K562 (cell line): ENCODE results near the gene PHACTR3. TPM values are rescaled to one million over a fixed set of nuclear protein-coding genes. Genes with fewer than 3 reads are reported as not detected.

Experiments
- ATAC-seq: fragments of 200-7000 bp; cut with Tn5 transposase; 3 replicates; pipeline ENCODE4 v1.9.1; 2020; ENCODE audit warnings: moderate library complexity
- BruUV-seq: library from RNA; stranded (reverse); fragments of 400-500 nt; replicated peaks from 2 replicates; lab custom pipeline; 2021; lab: Mats Ljungman, UMichigan
- CTCF ChIA-PET: fragments of 300-600 bp; formaldehyde crosslinking; extraction: SDS; loops from one replicate; lab custom pipeline; 2021; ENCODE audit warnings: low intra/inter-chr PET ratio; lab: Yijun Ruan, JAX
- POLR2A ChIA-PET: fragments of 300-600, 350-650 bp; sonication (Branson Sonifier 250); formaldehyde crosslinking; extraction: SDS; loops from one replicate; lab custom pipeline; 2021; ENCODE audit warnings: antibody characterized with exemption, inconsistent platforms; lab: Yijun Ruan, JAX
- DNase-seq, 4 experiments: peaks; one replicate each; pipeline versions ENCODE4 v3.0.0 to v3.0.0-alpha.2; 2011 to 2018; ENCODE audit warnings: low spot score in 3 of 4, mixed read lengths in 3 of 4; ENCODE audit errors: extremely low read depth in 1 of 4
- FAIRE-seq: peaks from 2 replicates; lab custom pipeline; 2011; peaks lifted over from hg19 to GRCh38; lab: Jason Lieb, UNC
- H2AFZ ChIP-seq: 2 replicates; pipeline ENCODE4 v1.6.0; 2011; ENCODE audit warnings: low read depth, low read length, control low read depth, inconsistent platforms
- H3K27ac ChIP-seq: fragments of 200-600 bp; 3 replicates; pipeline ENCODE4 v1.8.0; 2011; ENCODE audit warnings: low read depth, mild to moderate bottlenecking, control low read depth, inconsistent platforms, low read length, moderate library complexity, mixed read lengths; ENCODE audit errors: extremely low read depth
- H3K27me3 ChIP-seq, 2 experiments: fragments of 300-600 bp in 1 of 2; 2 replicates in 1 of 2; 3 replicates in 1 of 2; pipeline versions ENCODE4 v1.6.0 to v1.8.0; 2011; ENCODE audit warnings: inconsistent platforms in 2 of 2, low read length in 2 of 2, mild to moderate bottlenecking in 1 of 2, mixed read lengths in 1 of 2, moderate library complexity in 1 of 2; ENCODE audit not compliant: control insufficient read depth in 2 of 2, insufficient read depth in 2 of 2
- H3K36me3 ChIP-seq: fragments of 300-600 bp; 3 replicates; pipeline ENCODE4 v1.8.0; 2011; ENCODE audit warnings: mild to moderate bottlenecking, low read length, inconsistent platforms; ENCODE audit not compliant: control insufficient read depth, insufficient read depth
- H3K4me1 ChIP-seq, 2 experiments: fragments of 200-600 bp in 1 of 2; replicated peaks in 1 of 2; 2 replicates in 1 of 2; 3 replicates in 1 of 2; pipeline versions ENCODE4 v1.5.1 to v1.8.0; 2011; ENCODE audit warnings: inconsistent platforms in 2 of 2, low read length in 2 of 2, mild to moderate bottlenecking in 1 of 2, mixed read lengths in 1 of 2, moderate library complexity in 1 of 2; ENCODE audit not compliant: control insufficient read depth in 2 of 2, insufficient read depth in 2 of 2
- H3K4me2 ChIP-seq: 2 replicates; pipeline ENCODE4 v1.6.1; 2011; ENCODE audit warnings: low read length, control low read depth, inconsistent platforms, mixed read lengths; ENCODE audit not compliant: insufficient read depth
- H3K4me3 ChIP-seq: fragments of 200-600 bp; sonication (generic), shearing (Covaris generic); 2 replicates; pipeline ENCODE4 v1.5.1; 2016; ENCODE audit warnings: control low read depth, inconsistent platforms
- H3K79me2 ChIP-seq: fragments of 200-600 bp; 3 replicates; pipeline ENCODE4 v1.8.0; 2011; ENCODE audit warnings: low read length, inconsistent platforms; ENCODE audit not compliant: control insufficient read depth, insufficient read depth
- H3K9ac ChIP-seq, 2 experiments: 2 replicates each; pipeline versions ENCODE4 v1.6.0 to v1.6.1; 2011; ENCODE audit warnings: low read depth in 2 of 2, low read length in 2 of 2, control low read depth in 1 of 2, inconsistent platforms in 1 of 2, mild to moderate bottlenecking in 1 of 2, mixed read lengths in 1 of 2; ENCODE audit not compliant: insufficient read depth in 1 of 2
- H3K9me1 ChIP-seq: one replicate; pipeline ENCODE4 v1.6.0; 2011; ENCODE audit warnings: inconsistent platforms, mild to moderate bottlenecking, low read length, moderate library complexity; ENCODE audit not compliant: control insufficient read depth, insufficient read depth
- H3K9me3 ChIP-seq: replicated peaks from 2 replicates; pipeline ENCODE4 v1.5.1; 2011; ENCODE audit warnings: low read depth, low read length, inconsistent platforms; ENCODE audit not compliant: control insufficient read depth, insufficient read depth
- H4K20me1 ChIP-seq: replicated peaks from 2 replicates; pipeline ENCODE4 v1.6.1; 2011; ENCODE audit warnings: low read length, inconsistent platforms, mixed read lengths; ENCODE audit not compliant: control insufficient read depth, insufficient read depth
- LARP7 ChIP-seq: fragments of 450-650 bp; IDR thresholded peaks from 2 replicates; pipeline ENCODE4 v1.6.1; 2016
- LCOR ChIP-seq: sonication (generic); formaldehyde crosslinking; IDR thresholded peaks from 2 replicates; pipeline ENCODE4 v1.8.0; 2022; ENCODE audit warnings: mild to moderate bottlenecking, missing genetic modification reagents
- NRF1 ChIP-seq, 2 experiments: fragments of 450-650 bp; IDR thresholded peaks in 1 of 2; conservative IDR thresholded peaks in 1 of 2; 2 replicates each; pipeline ENCODE4 v1.6.1; 2014; ENCODE audit warnings: mild to moderate bottlenecking in 2 of 2
- RBM22 ChIP-seq: fragments of 200-400 bp; formaldehyde crosslinking; IDR thresholded peaks from 2 replicates; pipeline ENCODE4 v1.6.1; 2018; ENCODE audit warnings: low read length, low read depth; ENCODE audit not compliant: poor library complexity, severe bottlenecking
- ZNF174 ChIP-seq: fragments of 250-450 bp; sonication (Bioruptor Pico); IDR thresholded peaks from 2 replicates; pipeline ENCODE4 v1.4.0; 2020; ENCODE audit warnings: mild to moderate bottlenecking
- WGBS: fragments of 100-300 bp; shearing (Covaris generic); methylation state at CpG from one replicate; pipeline ENCODE4 v1.1.6; 2016; ENCODE audit warnings: low coverage, mixed read lengths; ENCODE audit not compliant: insufficient coverage; ENCODE audit errors: missing lambda C conversion rate; 5-methylcytosine and 5-hydroxymethylcytosine counted together
- in situ Hi-C: fragments of 300-500 bp; cut with MboI; formaldehyde crosslinking; loops from 4 replicates; pipeline ENCODE4 v1.15.0; 2018; ENCODE audit warnings: inconsistent platforms, mixed read lengths
- intact Hi-C: fragments of 100-400 bp; cut with micrococcal nuclease; formaldehyde crosslinking; loops from 2 replicates; pipeline ENCODE4 v1.14.2; 2022
- polyA plus RNA-seq, 8 experiments: library from polyadenylated mRNA; depleted of rRNA in 4 of 8; stranded (reverse) in 5 of 8; unstranded in 3 of 8; fragments of >200 nt; fragmentation: Nextera tagmentation in 2 of 8; fragmentation: Illumina TruSeq in 1 of 8; extraction: Ambion mirVana in 2 of 8; extraction: Trizol in 1 of 8; gene quantifications; 2 replicates each; pipeline versions ENCODE4 v1.2.1 to v1.2.3, GENCODE V29; 2011 to 2014; ENCODE audit warnings: inconsistent platforms in 1 of 8, missing spikeins in 1 of 8
- total RNA-seq, 7 experiments: library from RNA; depleted of rRNA in 6 of 7; stranded (reverse); fragments of >200 nt in 6 of 7; fragmentation: Illumina TruSeq in 2 of 7; extraction: Trizol in 2 of 7; gene quantifications; 2 replicates each; pipeline versions ENCODE4 v1.2.1 to v1.2.3, GENCODE V29; 2011 to 2021; ENCODE audit warnings: low replicate concordance in 1 of 7
- TF ChIP-seq, protein P1 (sequence below), 2 experiments: fragments of 450-650 bp in 1 of 2; sonication (generic) in 1 of 2; formaldehyde crosslinking in 1 of 2; IDR thresholded peaks; 2 replicates each; pipeline versions ENCODE4 v1.7.1 to v1.9.0; 2016 to 2022; ENCODE audit warnings: inconsistent platforms in 1 of 2, mild to moderate bottlenecking in 1 of 2, missing genetic modification reagents in 1 of 2
- TF ChIP-seq, protein P2 (sequence below): sonication (generic); formaldehyde crosslinking; IDR thresholded peaks from 2 replicates; pipeline ENCODE4 v1.9.0; 2022; ENCODE audit warnings: mild to moderate bottlenecking, missing genetic modification reagents

PHACTR3 gene
- total and polyA plus RNA-seq, 9 of the 15 experiments (the other 6 are each of a cell fraction or from before 2014, with no cell fraction given): not detected

- no peaks in the 10 kb centered on the region for H3K9me3 ChIP-seq
- BruUV-seq: no TSS peak
- H3K27me3 ChIP-seq: peaks cover 0 to 37% of the 10 kb centered on the region in 2 experiments; a peak in 2 of 5 replicates
- H3K4me3 ChIP-seq: no peak overlapping the region
- FAIRE-seq (no peak), ATAC-seq (no peak), DNase-seq (no peak)
- intact Hi-C loops (no loop called here), in situ Hi-C loops (no loop called here)
- TF ChIP-seq, protein P1, sequence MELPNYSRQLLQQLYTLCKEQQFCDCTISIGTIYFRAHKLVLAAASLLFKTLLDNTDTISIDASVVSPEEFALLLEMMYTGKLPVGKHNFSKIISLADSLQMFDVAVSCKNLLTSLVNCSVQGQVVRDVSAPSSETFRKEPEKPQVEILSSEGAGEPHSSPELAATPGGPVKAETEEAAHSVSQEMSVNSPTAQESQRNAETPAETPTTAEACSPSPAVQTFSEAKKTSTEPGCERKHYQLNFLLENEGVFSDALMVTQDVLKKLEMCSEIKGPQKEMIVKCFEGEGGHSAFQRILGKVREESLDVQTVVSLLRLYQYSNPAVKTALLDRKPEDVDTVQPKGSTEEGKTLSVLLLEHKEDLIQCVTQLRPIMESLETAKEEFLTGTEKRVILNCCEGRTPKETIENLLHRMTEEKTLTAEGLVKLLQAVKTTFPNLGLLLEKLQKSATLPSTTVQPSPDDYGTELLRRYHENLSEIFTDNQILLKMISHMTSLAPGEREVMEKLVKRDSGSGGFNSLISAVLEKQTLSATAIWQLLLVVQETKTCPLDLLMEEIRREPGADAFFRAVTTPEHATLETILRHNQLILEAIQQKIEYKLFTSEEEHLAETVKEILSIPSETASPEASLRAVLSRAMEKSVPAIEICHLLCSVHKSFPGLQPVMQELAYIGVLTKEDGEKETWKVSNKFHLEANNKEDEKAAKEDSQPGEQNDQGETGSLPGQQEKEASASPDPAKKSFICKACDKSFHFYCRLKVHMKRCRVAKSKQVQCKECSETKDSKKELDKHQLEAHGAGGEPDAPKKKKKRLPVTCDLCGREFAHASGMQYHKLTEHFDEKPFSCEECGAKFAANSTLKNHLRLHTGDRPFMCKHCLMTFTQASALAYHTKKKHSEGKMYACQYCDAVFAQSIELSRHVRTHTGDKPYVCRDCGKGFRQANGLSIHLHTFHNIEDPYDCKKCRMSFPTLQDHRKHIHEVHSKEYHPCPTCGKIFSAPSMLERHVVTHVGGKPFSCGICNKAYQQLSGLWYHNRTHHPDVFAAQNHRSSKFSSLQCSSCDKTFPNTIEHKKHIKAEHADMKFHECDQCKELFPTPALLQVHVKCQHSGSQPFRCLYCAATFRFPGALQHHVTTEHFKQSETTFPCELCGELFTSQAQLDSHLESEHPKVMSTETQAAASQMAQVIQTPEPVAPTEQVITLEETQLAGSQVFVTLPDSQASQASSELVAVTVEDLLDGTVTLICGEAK (IDR thresholded peaks at IDR 0.05): no peak
- TF ChIP-seq, protein P1 (CRISPR knock-in tag; IDR thresholded peaks at IDR 0.05): no peak
- no peak for TF ChIP-seq RBM22
- TF ChIP-seq LARP7: no peak
- TF ChIP-seq LCOR (CRISPR knock-in tag): no peak
- TF ChIP-seq, protein P2, sequence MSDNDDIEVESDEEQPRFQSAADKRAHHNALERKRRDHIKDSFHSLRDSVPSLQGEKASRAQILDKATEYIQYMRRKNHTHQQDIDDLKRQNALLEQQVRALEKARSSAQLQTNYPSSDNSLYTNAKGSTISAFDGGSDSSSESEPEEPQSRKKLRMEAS (CRISPR knock-in tag): no peak
- no peak for TF ChIP-seq NRF1 (conservative IDR thresholded peaks at IDR 0.05 in 1 of 2, IDR thresholded peaks at IDR 0.05 in 1 of 2)
- no peak for TF ChIP-seq ZNF174 (CRISPR knock-in tag)
- no peaks in the 10 kb centered on the region for H3K79me2 ChIP-seq
- H2AFZ ChIP-seq: no peak overlapping the region
- H3K36me3 ChIP-seq: no peaks in the 10 kb centered on the region
- H3K9me1 ChIP-seq: no peaks in the 10 kb centered on the region
- no peaks in the 10 kb centered on the region; the same call in 1 of the 2 replicates for H4K20me1 ChIP-seq
- POLR2A ChIA-PET: no interaction called here
- no peak overlapping the region for H3K9ac ChIP-seq
- CTCF ChIA-PET: no interaction called here
- H3K4me1 ChIP-seq: no peaks in the 10 kb centered on the region
- no peak overlapping the region for H3K27ac ChIP-seq
- 1% methylated on average over 7 of the region's 7 CpGs for WGBS
- no peak overlapping the region for H3K4me2 ChIP-seq
These were observed 117.0 kb downstream of the PHACTR3 start for GRCh38 chr20:59721386-59721785.
